ENCODE results near the gene TCEA2.
A peak's percentile ranks its signal among the peaks of the same experiment; 100 is the strongest.

TCEA2 gene

DNA sequence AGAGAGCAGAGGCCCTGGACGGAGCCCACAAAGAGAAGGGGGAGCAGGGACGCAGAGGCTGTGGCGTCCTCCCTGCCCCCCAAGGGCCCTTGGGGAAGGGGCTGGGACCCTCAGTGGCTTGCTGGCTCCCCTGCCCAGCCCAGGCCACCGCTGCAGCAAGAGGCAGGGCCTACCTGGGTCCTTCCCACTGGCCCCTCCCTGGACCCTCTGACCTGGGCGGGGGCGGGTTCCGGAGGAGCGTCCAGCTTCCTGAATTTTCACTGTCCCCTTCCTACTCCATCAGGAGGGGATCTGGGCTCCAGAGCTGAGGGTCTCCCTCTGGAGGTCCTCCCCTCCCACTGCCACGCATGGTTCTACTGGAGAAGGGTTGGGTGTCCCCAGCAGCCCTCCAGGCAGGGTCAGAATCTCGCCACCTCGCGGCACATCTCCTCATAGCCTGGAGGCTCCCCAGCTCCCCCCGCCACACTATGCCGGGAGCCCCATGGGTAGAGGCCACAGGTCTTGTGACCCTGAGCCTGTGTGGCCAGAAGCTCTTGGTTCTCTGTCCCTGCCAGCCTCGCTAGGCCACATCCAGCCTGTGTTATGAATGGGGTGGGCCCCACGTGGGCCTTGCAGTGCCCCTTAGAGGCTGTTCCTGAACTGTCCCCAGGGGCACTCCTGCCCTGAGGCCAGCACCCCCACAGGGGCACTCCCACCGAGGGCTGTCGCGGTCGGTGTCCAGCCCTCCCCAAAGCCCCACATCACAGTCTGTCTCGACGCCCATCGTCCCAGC, 12.6 kb upstream of the TCEA2 start:
- no peak for DNase-seq

GRCh38 chr20:64051033-64051452, 12.0 kb upstream of the TCEA2 start:
- DNase-seq: no peak

DNA sequence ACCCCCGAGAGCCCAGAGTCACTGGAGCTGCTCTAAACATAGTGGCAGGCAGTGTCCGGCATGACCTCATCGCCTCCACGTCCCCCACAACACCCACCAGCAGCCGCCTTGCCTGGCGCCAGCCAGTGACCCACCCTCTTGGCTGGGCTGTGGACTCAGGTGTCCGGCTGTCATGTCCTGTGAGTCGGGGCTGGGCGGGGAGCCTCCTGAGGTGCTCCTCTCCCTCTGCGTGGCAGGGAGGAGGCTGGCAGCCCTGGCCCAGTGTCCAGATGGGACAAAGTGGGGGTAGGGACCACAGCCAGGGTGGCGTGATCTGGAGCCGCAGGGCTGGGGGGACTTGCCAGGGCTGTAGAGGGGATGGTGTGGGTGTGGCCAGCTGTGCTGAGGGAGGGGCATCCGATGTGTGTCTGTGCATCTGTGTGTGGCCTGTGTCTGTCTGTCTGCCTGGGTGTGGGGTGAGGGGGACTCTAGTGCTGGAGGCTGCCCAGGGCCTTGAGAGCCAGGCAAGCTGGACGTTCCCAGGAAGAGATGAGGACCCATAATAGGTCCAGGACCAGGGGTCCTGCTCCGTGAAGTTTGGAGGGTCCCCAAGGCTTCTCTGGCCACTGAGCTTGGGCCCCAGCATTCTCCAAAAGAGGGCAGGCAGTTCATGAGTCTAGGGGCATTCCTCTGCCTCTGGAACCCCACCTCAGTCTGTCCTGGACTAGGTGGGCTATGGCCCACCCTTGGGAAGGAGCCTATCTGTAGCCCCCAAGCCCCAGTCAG, 11.3 kb upstream of the TCEA2 start:
- DNase-seq: no peak

GRCh38 chr20:64052326-64052722, 10.7 kb upstream of the TCEA2 start:
- no peak for DNase-seq

DNA sequence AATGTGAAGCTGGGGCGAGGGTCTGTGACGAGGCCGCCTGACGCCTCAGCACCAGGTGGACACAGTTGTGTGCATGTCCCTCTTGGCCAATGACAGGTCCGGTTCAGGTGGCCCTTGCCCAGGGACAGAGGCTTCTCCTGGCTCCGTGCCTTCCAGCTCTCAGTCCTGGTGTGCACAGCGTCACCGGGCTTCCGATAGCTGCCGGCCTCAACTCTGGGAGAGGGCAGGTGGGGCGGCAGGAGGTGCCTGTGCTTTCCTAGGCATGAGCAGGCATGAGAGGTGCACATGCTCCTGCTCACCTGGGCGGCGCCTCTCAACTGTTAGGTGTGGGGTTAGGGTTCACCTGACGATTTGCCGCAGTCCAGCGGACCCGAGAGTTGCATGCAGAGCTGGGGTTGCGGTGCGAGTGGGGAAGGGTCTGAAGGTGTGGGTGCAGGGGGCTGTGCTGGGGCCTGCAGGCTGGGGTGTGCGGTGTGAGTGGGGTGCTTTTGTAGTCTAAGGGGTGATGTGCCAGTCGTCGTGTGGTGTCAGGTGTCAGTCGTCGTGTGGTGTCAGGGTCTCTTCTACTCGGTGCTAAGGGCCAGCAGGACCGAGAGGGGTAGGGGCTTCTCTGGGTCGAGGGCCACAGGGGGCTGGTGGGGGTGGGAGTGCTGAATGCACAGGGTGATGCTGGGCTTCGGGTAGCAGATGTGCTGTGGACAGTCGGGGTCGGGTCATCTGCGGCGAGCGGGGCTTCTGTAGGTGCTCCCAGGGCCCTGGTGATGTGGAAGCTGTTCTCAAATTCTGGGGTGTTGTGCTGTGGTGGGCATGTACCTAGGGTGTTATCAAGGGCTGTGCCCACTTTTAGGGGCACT, 9.8 kb upstream of the TCEA2 start:
- DNase-seq: peak; percentile 57

DNA sequence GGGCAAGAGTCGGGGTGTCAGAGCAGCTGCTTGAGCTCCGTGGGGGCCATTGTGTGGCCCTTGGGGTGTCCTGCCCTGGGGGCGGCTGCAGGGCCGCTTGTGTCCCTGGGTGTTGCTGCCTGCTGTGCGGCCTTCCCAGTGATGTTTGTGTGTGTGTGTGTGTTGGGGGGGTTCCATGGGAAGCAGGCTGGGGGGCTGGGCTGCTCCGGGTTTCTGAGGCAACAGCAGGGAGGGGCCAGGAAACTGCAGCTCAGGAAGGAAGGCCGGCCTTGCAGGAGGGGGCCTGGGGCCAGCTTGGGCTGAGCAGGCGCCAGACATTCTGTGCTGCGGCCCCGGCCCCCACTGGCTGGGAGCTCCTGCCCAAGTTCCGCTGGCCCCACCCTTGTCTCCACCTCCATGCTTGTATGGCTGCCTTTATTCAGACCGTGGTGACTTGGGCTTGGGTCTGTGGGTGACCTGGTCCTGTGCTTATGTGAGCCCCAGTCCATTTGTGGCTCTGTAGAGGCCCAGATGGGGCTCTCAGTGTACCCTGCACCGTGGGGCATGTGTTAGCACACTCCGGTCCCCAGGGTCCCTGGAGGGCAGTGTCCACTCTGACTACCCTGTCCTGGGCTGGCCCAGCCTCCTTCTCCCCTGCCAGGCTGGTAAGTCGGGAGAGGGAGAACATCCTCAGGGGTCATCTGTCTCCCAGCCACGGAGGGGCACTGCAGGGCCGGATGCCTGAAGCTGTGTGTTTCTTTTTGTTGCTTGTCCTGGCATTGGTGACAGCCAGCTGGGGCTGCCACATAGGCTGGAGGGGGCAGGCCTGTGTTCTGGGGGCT, 8.9 kb upstream of the TCEA2 start:
- DNase-seq: no peak

DNA sequence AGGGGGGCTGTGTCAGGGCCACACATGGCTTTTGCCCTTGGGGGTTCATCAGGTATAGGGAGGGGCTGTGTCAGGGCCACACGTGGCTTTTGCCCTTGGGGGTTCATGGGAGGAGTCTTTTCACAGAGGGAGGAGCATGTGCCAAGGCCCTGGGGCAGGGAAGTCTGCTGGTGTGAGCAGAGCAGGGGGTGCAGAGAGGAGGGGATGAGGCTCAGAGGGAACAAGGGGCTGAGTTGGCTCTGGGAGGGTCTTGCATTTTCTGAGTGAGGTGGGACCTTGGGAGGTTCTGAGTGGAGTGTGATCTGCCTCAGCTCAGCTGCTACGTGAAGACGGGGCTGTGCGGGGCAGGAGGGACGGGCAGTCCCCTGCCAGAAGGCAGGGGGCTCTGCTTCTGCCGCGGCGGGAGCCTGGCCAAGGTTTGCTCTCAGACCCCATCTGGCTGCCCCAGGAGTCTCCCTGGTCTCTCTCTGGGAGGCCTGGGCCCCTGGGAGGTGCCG, 7.6 kb upstream of the TCEA2 start:
- DNase-seq: no peak

DNA sequence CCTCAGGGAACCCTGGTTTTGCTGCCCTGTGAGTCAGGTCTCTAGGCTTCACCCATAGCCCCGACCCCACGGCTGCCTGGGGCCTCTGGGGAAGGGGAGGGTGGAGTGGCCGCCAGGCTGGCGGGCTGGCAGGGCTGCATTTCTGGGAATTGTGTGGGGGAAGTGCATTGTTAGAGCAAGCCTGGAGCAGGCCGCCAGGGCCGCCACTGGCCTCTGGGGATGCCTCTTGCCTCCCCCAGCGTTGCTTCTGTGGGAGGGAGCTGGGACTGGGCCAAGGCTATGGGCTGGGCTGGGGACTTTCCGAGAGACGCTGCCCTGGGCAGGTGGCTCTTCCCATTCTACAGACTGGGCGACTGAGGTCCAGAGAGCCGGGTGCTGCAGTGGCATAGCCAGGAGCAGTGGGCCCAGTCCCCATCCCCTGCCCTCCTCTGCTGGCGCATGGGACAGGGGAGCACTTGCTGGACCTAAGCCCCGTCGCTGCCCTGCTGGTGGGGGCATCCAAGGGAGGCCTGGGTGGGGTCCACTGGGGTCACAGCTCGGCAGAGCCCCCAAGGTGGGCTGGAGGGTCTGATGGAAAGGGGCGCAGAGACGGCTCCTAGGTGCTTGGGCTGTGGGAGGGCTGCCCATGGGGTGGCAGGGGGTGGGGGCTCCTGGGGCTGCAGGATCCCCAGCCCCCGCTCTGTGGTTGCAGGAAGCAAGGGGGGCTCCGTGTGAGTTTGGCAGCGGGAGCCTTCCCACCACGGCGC, 6.9 kb upstream of the TCEA2 start:
- peak; percentile 51 for DNase-seq

DNA sequence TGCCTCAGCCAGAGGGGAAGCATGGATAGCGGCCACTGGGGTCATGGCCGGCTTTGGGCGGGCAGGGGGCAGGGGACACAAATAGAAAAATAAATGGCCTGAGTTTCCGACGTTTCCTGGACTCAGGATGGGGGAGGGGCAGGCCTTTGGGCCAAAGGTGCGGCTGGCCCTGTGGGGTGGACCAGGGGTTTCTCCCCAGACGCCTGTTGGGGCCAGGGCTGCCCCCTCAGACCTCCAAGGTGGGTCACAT, 6.4 kb upstream of the TCEA2 start:
- DNase-seq: no peak

DNA sequence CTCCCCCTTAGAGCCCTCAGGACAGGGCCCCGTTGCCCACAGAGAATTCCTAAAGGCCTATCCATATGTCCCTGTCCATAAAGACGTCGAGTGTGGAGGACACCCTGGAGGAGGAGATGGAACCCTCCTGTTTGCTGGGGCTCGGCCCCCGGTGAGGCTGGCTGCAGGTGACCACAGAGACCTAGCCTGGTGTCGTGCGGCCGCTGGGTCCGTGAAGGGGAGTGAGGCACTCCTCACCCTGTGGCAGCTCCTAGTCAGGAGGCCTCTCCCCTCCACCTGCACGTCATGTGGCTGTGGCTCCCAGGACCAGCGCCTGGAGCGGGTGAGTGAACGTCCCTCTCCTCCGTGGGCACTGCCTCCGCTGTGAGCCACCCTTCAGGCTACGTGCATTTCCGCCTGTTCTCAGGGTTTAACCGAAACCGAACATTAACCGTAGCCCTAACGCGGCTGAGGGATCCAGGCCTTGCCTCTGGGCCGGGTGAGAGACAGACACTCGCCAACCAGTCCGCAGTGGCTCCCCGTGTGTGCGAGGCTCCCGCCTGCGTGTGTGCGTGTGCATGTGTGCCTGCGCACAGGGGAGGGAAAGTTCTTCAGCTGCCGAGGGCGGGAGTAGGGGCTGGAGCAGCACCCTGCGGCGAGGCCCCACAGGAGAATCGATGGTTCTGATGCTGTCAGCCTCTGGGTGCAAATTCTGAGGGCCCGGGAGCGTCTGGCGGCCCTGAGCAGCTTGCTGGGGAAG, 5.9 kb upstream of the TCEA2 start:
- no peak for DNase-seq

- peak; percentile 70 for DNase-seq
Observed at GRCh38 chr20:64057628-64058498, 5.1 kb upstream of the TCEA2 start.

DNA sequence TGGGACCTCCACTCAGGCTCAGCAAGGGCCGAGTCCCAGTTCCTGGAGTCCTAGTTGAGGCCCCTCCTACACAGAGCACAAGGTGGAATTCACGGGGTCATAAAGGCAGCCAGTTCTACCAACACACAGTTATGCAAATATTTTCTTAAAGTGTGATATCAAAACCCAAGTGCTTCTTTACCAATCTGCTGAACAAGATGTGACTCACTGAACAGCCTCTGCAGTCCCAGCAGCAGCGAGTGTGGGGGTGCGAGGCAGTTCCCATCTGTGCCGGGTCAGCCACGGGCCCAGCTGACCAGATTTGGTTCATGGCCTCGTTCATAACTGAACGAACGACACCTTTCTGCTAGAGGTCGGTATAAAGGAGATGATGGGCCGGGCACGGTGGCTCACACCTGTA, 4.5 kb upstream of the TCEA2 start:
- DNase-seq: no peak

GRCh38 chr20:64062276-64062595, 762 bp upstream of the TCEA2 start:
- DNase-seq: no peak

DNA sequence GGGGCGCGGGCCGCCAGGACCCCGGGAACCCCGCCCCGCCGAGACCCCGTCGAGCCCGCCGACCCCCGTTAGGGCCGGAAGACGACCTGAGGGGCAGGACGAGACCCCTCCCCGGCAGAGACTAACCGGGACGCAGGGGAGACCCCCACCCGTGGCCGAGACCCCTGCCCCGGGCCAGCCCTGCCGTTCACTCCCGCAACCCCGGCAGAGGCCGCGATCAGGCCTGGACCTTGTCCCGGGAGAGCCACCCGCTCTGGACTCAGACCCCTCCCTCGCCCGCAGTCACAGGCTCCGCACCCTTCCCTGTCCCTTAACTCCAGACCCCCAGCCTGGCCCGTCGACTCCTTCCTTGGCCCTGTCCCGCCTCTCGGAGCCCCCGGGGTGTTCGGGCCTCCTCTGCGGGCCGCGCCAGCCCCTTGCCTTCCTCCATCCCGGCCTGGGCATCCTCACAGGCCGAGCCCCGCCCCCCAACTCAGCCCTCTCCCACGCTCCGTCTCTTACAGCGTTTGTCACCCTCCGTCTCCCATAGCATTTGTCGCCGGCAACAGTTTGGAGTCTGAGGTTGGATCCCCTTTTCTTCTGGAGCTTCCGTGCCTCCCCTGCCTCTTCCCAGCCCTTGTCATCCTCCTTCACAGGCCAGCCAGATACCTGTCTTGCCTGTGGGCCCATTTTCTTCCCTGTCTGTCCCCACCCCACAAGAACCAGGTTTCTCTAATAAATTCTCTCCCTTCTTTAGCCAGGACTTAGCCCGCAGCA, 569 bp downstream of the TCEA2 start:
- DNase-seq: no peak

- no peak for DNase-seq
Observed at GRCh38 chr20:64064145-64064698, 1.2 kb downstream of the TCEA2 start.

DNA sequence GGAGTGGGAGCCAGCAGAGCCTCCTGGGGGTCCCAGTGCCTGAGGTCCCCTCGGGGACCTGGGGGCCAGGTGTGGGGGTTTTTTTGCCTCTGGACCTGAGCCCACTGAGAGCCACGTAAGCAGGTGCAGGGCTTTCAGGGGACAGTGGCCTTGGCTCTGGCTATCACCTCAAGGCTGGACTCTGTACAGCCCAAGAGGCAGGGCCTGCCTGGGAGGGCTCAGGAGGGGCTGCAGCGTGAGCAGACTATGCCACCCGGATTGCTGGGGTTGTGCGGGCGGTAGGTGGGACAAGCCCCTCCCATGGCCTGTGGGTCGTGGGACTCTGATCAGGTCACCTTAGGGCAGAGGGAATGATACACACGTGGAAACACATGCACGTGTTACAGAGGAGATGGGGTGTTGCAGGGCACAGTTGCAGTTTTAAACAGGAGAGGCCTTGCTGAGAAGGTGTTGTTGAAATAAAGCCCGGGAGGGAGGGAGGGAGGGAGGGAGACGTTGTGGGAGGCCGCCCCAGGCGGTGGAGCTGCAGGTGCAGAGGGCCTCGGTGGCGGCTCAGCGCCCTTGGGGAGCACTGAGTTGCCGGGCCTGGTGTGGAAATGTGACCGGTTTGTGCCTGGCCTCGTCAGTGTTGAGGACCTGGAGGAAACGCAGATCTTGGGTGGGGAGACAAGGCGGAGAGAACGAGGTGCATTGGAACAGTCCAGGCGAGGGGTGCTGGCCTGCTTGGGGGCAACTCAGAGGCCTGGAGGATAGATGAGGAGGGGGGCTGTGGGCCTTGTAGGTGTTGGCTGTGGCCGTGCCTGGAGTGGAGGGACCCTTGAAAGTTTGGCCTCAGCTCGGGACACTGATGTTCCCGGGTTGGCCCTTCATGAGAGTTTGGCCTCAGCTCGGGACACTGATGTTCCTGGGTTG, 2.3 kb downstream of the TCEA2 start:
- DNase-seq: no peak

DNA sequence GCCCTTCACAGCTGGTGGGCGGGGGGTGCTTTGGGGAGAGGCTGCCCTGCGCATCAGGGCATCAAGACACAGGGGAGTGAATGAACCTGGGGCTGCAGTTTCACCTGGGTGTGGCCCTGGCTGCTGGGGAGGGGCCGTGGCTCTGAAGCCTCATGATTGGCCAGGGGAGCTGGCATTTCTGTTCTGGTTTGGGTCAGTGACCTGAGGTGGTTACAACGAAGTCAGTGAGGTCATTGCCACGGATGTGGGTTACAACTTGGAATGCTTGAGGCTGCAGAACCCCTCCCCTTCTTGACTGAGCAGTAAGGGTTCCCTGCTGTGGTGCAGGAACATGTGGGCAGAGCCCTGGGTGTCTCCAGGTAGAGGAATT, 3.0 kb downstream of the TCEA2 start:
- DNase-seq: no peak

DNA sequence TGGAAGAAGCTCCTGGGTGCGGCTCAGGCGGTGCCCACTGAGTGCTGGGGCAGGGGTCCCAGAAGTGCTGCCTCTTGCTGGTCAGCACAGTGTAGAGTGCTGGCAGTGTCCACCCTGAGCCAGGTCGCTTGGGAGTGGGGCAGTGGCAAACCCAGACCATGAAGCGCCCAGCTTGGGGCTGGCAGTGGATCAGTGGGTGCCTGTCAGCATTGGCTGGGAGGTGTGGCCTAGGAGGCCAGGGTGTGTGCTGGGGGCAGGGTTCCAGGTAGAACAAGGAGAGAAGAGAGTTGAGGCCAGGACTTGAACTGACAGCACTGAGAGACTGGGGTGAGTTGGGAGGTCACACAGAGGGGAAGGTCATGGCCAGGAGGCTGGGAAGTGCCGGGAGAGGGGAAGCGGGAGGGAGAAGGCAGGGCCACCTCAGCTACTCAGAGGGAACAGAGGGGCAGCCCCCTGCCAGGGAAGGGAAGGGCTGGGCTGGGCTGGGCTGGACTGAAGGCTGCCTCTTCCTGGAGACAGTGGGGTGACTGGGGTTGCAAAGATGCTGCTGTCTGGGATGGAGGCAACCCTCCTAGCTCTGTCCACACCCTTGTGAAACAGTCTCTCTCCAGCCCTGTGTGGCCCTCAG, 4.1 kb downstream of the TCEA2 start:
- DNase-seq: no peak

All from NCI-H2171 (cell line).